Smooth muscle cell (in vitro differentiated cells): ENCODE data around the gene COL4A1. TPM values are rescaled to one million over a fixed set of nuclear protein-coding genes. Genes with fewer than 3 reads are reported as not detected.

ENCODE experiments used
- DNase-seq: peaks from one replicate; lab custom pipeline; 2025; ENCODE audit not compliant: unreplicated experiment; lab: John Stamatoyannopoulos, UW
- H2AFZ ChIP-seq: fragments of 200-600 bp; sonication (generic); 2 replicates; pipeline ENCODE4 v1.6.0; 2016; ENCODE audit warnings: antibody characterized with exemption, low read depth, mild to moderate bottlenecking
- H3F3A ChIP-seq: fragments of 200-600 bp; sonication (generic); 2 replicates; pipeline ENCODE4 v1.6.0; 2017; ENCODE audit warnings: antibody characterized with exemption, low read depth
- H3K27ac ChIP-seq: fragments of 200-600 bp; sonication (generic); 2 replicates; pipeline ENCODE4 v1.5.1; 2016; ENCODE audit warnings: low read depth, mild to moderate bottlenecking
- H3K27me3 ChIP-seq: fragments of 200-600 bp; sonication (generic); 2 replicates; pipeline ENCODE4 v1.6.1; 2016; ENCODE audit warnings: low read depth, mild to moderate bottlenecking
- H3K36me3 ChIP-seq: fragments of 200-600 bp; sonication (generic); 2 replicates; pipeline ENCODE4 v1.5.1; 2016; ENCODE audit warnings: low read depth
- H3K4me1 ChIP-seq: fragments of 200-600 bp; sonication (generic); 2 replicates; pipeline ENCODE4 v1.5.1; 2016; ENCODE audit warnings: low read depth
- H3K4me2 ChIP-seq: fragments of 200-600 bp; sonication (generic); 2 replicates; pipeline ENCODE4 v1.6.0; 2016; ENCODE audit warnings: mild to moderate bottlenecking
- H3K4me3 ChIP-seq: fragments of 200-600 bp; sonication (generic); 2 replicates; pipeline ENCODE4 v1.5.1; 2016; ENCODE audit warnings: mild to moderate bottlenecking
- H3K79me2 ChIP-seq: fragments of 200-600 bp; sonication (generic); 2 replicates; pipeline ENCODE4 v1.6.0; 2016; ENCODE audit warnings: low read depth, mild to moderate bottlenecking
- H3K9ac ChIP-seq: fragments of 200-600 bp; sonication (generic); 2 replicates; pipeline ENCODE4 v1.6.0; 2016; ENCODE audit warnings: low read depth
- H3K9me3 ChIP-seq: fragments of 200-600 bp; sonication (generic); replicated peaks from 2 replicates; pipeline ENCODE4 v1.5.1; 2016; ENCODE audit warnings: low read depth
- H4K20me1 ChIP-seq: fragments of 200-600 bp; sonication (generic); 2 replicates; pipeline ENCODE4 v1.6.0; 2016; ENCODE audit warnings: low read depth
- WGBS: methylation state at CpG from one replicate; pipeline ENCODE4 v1.1.7; 2016; ENCODE audit warnings: low lambda C conversion rate; 5-methylcytosine and 5-hydroxymethylcytosine counted together
- polyA plus RNA-seq: library from polyadenylated mRNA; unstranded; fragments of >200 nt; fragmentation: Nextera tagmentation; extraction: Ambion mirVana; gene quantifications from 2 replicates; pipeline ENCODE4 v1.2.1, GENCODE V29; 2016
- total RNA-seq: library from RNA; depleted of rRNA; stranded (reverse); fragments of >200 nt; gene quantifications from 2 replicates; pipeline ENCODE4 v1.2.3, GENCODE V29; 2014
- TF ChIP-seq, protein P1 (sequence below): fragments of 200-600 bp; sonication (generic); IDR thresholded peaks from 2 replicates; pipeline ENCODE4 v1.5.1; 2017; ENCODE audit warnings: borderline replicate concordance, mild to moderate bottlenecking, antibody characterized with exemption; ENCODE audit not compliant: insufficient read depth, poor library complexity, severe bottlenecking

COL4A1 gene
- total and polyA plus RNA-seq, 2 experiments from 2014 or later, result 2,409 to 4,372 TPM

DNA sequence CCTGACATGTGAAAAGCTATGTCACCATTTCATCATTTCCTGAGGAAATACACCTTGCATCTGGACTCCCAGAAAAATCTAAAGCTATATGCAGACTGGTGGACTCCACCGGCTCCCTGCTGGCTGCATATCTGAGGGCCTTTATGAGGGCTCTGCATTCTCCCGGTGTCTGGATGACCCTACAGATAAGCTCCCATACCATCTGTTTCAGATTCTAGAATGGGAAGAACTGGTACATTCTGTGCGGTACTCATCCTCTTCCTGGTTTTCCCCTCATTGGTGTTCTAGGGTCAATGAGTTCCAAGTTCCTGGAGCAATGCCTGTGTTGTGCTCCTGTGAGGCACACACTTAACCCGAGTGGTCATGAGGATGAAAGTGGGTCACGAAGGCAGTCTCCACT, 60.4 kb downstream of the COL4A1 start:
- H2AFZ ChIP-seq, result no peak overlapping the region
- 41% methylated on average over 5 of the region's 5 CpGs for WGBS
- no peak for DNase-seq
- peaks cover 84% of the 10 kb centered on the region for H3K79me2 ChIP-seq
- H3K4me2 ChIP-seq, result peak overlapping the region; percentile 69
- peak overlapping the region; percentile 72 for H3K27ac ChIP-seq
- H3K9ac ChIP-seq, result no peak overlapping the region
- TF ChIP-seq, protein P1, sequence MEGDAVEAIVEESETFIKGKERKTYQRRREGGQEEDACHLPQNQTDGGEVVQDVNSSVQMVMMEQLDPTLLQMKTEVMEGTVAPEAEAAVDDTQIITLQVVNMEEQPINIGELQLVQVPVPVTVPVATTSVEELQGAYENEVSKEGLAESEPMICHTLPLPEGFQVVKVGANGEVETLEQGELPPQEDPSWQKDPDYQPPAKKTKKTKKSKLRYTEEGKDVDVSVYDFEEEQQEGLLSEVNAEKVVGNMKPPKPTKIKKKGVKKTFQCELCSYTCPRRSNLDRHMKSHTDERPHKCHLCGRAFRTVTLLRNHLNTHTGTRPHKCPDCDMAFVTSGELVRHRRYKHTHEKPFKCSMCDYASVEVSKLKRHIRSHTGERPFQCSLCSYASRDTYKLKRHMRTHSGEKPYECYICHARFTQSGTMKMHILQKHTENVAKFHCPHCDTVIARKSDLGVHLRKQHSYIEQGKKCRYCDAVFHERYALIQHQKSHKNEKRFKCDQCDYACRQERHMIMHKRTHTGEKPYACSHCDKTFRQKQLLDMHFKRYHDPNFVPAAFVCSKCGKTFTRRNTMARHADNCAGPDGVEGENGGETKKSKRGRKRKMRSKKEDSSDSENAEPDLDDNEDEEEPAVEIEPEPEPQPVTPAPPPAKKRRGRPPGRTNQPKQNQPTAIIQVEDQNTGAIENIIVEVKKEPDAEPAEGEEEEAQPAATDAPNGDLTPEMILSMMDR, result no peak
- H3F3A ChIP-seq, result peaks cover 81% of the 10 kb centered on the region
- H3K9me3 ChIP-seq, result no peaks in the 10 kb centered on the region
- H3K27me3 ChIP-seq, result no peaks in the 10 kb centered on the region
- H3K36me3 ChIP-seq, result no peaks in the 10 kb centered on the region
- peaks cover 8% of the 10 kb centered on the region for H3K4me1 ChIP-seq
- peaks cover 85% of the 10 kb centered on the region for H4K20me1 ChIP-seq
- no peak overlapping the region for H3K4me3 ChIP-seq

DNA sequence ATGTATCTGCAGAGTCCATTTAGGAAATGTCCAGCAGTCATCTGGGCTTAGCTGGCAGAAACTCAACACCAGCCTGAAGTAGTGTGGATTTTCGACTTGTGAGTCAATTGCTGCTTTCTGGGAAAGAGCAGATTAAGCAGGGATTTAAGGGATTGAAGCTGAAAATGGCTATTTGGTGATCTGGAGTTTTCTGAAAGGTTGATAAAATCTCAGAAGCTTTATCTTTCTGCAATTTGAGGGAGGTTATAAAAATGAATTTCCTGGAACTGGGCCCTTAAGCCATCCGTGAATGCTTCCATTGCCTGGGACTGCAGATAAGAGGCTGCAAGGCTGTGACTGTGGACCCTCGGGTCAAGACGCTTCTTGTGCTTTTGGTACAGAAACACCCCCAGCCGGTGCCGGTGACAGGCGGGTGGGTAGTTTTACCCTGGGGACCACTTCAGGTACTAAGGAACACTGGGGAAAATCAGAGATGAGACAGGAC, 61.5 kb downstream of the COL4A1 start:
- no peak overlapping the region for H2AFZ ChIP-seq
- H3F3A ChIP-seq, result peaks cover 81% of the 10 kb centered on the region
- TF ChIP-seq, protein P1, result no peak
- no peaks in the 10 kb centered on the region for H3K36me3 ChIP-seq
- no peak overlapping the region for H3K4me3 ChIP-seq
- peaks cover 84% of the 10 kb centered on the region for H4K20me1 ChIP-seq
- no peak for DNase-seq
- H3K27ac ChIP-seq, result peak overlapping the region; percentile 72
- WGBS, result 16% methylated on average over 7 of the region's 7 CpGs
- peaks cover 8% of the 10 kb centered on the region for H3K4me1 ChIP-seq
- no peaks in the 10 kb centered on the region for H3K27me3 ChIP-seq
- H3K9ac ChIP-seq, result no peak overlapping the region
- H3K4me2 ChIP-seq, result peak overlapping the region; percentile 69
- no peaks in the 10 kb centered on the region for H3K9me3 ChIP-seq
- peaks cover 79% of the 10 kb centered on the region for H3K79me2 ChIP-seq

DNA sequence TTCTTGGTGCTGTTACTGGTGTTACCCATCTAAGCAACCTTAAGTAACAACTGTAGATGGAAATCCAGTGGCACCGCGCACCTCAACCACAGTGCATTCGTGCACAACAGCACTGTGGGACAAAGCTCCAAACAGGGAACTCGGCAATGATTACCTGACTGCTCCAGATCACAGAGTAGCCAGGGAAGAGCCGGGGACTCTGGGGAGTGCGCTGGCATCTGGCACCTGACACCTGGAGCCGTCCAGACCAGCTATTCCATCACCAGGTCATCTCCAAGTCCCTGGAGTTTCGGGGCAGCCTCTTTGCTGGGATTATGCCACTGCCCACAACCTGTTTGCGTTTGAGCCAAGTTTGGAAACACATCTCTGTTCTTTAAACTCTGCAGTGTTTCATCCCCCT, 62.0 kb downstream of the COL4A1 start:
- no peak for DNase-seq
- peaks cover 79% of the 10 kb centered on the region for H3F3A ChIP-seq
- no peak overlapping the region for H3K9ac ChIP-seq
- peaks cover 8% of the 10 kb centered on the region for H3K4me1 ChIP-seq
- H3K79me2 ChIP-seq, result peaks cover 81% of the 10 kb centered on the region
- H3K4me2 ChIP-seq, result peak overlapping the region; percentile 12
- 49% methylated on average over 9 of the region's 9 CpGs for WGBS
- H4K20me1 ChIP-seq, result peaks cover 84% of the 10 kb centered on the region
- no peaks in the 10 kb centered on the region for H3K9me3 ChIP-seq
- TF ChIP-seq, protein P1, result no peak
- no peak overlapping the region for H3K4me3 ChIP-seq
- no peak overlapping the region for H2AFZ ChIP-seq
- no peaks in the 10 kb centered on the region for H3K36me3 ChIP-seq
- peak overlapping the region; percentile 72 for H3K27ac ChIP-seq
- H3K27me3 ChIP-seq, result no peaks in the 10 kb centered on the region
